Muscle layer of colon (tissue), 2 donors: Measurements from ENCODE around the gene RNF181.
"Not testable (repeated sequence)": the region's sequence is repeated elsewhere in the genome, so short reads cannot be mapped to it uniquely, and the experiment has no call there.

ENCODE experiments used
- H3K27ac ChIP-seq: one replicate; pipeline ENCODE4 v1.7.0; 2013; ENCODE audit warnings: low read depth, mild to moderate bottlenecking, low read length, moderate library complexity
- H3K27me3 ChIP-seq, 2 donors: one replicate each; pipeline ENCODE4 v1.7.0; 2013; ENCODE audit warnings: low read length in 2 of 2, mild to moderate bottlenecking in 2 of 2; ENCODE audit not compliant: insufficient read depth in 2 of 2, control insufficient read depth in 1 of 2
- H3K36me3 ChIP-seq: one replicate; pipeline ENCODE4 v1.7.0; 2013; ENCODE audit warnings: mild to moderate bottlenecking, low read length; ENCODE audit not compliant: insufficient read depth
- H3K4me1 ChIP-seq: one replicate; pipeline ENCODE4 v1.7.0; 2013; ENCODE audit warnings: mild to moderate bottlenecking, low read length; ENCODE audit not compliant: insufficient read depth
- H3K4me3 ChIP-seq, 2 donors: one replicate each; pipeline ENCODE4 v1.7.0; 2013; ENCODE audit warnings: low read length in 2 of 2, low read depth in 1 of 2, mild to moderate bottlenecking in 1 of 2, moderate library complexity in 1 of 2
- H3K9ac ChIP-seq: one replicate; pipeline ENCODE4 v1.7.0; 2013; ENCODE audit warnings: low read length
- H3K9me3 ChIP-seq: one replicate; pipeline ENCODE4 v1.7.0; 2013; ENCODE audit warnings: mild to moderate bottlenecking, low read length
- donor health status: abdominal sarcoma.
- donor health status: Adenocarcinoma of cecum.

RNF181 gene

GRCh38 chr2:85607268-85608215 lies 12.0 kb downstream of the RNF181 start:
- Histone ChIP-seq H3K4me3 (no peak overlapping the region), H3K4me1 (peaks cover 43% of the 10 kb centered on the region), H3K9me3 (no peaks in the 10 kb centered on the region), H3K27ac (no peak overlapping the region), H3K27me3 (no peaks in the 10 kb centered on the region), H3K9ac (no peak overlapping the region), H3K36me3 (peaks cover 34% of the 10 kb centered on the region)

- Histone ChIP-seq H3K9ac (peak overlapping the region; percentile 83), H3K4me1 (peaks cover 18% of the 10 kb centered on the region), H3K27me3 (no peaks in the 10 kb centered on the region), H3K36me3 (peaks cover 25% of the 10 kb centered on the region), H3K9me3 (no peaks in the 10 kb centered on the region), H3K4me3 (peak overlapping the region; percentile 66 to 94), H3K27ac (peak overlapping the region; percentile 87)
Observed at GRCh38 chr2:85611217-85611704, 15.7 kb downstream of the RNF181 start.

DNA sequence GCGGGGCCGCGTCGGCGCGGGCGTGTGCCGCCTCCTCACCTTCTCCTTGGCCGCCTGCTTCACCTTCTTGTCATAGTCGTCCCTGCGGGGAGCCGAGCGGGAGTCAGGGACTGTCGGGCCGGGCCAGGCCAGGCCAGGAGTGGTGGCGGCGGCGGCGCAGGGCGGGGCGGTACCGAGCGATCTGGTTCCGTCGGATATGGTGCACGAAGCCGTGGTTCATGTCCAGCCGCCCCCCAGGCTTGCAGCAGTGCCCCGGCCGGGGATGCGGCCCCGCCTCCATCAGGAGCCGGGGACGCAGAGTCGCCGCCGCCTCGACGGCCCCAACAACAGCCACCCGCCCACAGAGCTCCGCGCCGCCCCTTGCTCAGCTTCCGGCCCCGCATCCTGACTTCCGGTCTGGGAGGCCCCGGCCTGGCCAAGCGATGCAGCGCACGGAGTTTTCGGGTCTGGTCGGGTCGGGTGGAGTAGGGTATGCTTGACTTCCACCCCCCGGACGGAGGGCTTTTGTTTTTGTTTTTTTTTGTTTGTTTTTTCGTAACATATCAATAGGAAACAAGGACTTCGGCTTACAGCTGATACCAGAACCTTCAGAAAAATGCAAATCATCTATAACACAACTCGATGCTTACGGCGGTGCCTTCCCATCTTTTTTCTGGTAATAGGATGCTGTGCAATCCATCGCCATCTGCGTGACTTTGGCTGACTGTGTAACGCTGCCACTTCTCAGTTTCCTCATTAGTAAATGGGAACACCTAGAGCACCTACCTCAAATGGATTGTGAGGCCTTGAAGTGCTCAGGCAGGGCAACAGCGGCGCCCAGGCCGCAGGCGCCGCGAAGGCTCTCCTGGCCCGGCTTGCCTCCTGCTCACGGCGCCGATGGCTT lies 16.4 kb downstream of the RNF181 start, which contains the start of gene C2orf68:
Gene C2orf68, minus strand, starts transcription at position 362 of the 883 bp plus-strand sequence. Its CDS starts 82 bp downstream, at position 280.
- Histone ChIP-seq H3K9ac (peak within 1 kb of the TSS; percentile 83), H3K4me3 (peak within 1 kb of the TSS; percentile 66 to 94), H3K9me3 (no peaks in the 10 kb centered on the region), H3K27ac (peak within 1 kb of the TSS; percentile 87), H3K27me3 (no peaks in the 10 kb centered on the region), H3K36me3 (peaks cover 25% of the 10 kb centered on the region), H3K4me1 (peaks cover 19% of the 10 kb centered on the region)

DNA sequence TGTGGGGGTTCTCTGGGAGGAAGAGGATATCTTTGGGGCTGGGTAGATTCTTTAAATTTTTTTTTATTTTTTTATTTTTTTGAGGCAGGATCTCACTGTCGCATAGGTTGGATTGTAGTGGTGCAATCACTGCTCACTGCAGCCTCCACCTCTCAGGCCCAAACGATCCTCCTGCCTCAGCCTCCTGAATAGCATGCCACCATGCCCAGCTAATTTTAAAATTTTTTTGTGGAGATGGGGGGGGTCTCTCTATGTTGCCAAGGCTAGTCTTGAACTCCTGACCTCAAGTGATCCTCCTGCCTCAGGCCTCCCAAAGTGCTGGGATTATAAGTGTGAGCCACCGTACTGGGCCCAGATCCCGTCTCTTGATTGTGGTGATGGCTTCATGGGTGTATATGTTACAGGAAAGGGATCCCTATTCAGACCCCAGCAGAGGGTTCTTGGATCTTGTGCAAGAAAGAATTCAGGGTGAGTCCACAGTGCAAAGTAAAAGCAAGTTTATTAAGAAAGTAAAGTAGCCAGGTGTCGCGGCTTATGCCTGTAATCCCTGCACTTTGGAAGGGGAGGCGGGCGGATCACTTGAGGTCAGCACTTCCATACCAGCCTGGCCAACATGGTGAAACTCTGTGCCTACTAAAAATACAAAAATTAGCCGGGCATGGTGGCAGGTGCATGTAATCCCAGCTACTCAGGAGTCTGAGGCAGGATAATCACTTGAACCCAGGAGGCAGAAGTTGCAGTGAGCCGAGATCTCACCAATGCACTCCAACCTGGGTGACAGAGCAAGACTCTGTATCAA lies 18.4 kb downstream of the RNF181 start:
- Histone ChIP-seq H3K9me3 (no peaks in the 10 kb centered on the region), H3K4me3 (no peak overlapping the region), H3K9ac (no peak overlapping the region), H3K27ac (no peak overlapping the region), H3K36me3 (peaks cover 9% of the 10 kb centered on the region), H3K4me1 (peaks cover 19% of the 10 kb centered on the region), H3K27me3 (no peaks in the 10 kb centered on the region)

GRCh38 chr2:85614757-85615156 lies 19.2 kb downstream of the RNF181 start:
- H3K27ac ChIP-seq: not testable (repeated sequence)

GRCh38 chr2:85615413-85615728 lies 19.8 kb downstream of the RNF181 start:
- Histone ChIP-seq H3K36me3 (peaks cover 12% of the 10 kb centered on the region), H3K27me3 (no peaks in the 10 kb centered on the region), H3K27ac (no peak overlapping the region), H3K9me3 (no peaks in the 10 kb centered on the region), H3K4me1 (peaks cover 11% of the 10 kb centered on the region), H3K9ac (no peak overlapping the region), H3K4me3 (peak overlapping the region in 1 of 2 donors; percentile 64)

More at GRCh38 chr2:85614757-85615156, 19.2 kb downstream of the RNF181 start:
- not testable (repeated sequence) for H3K4me3 ChIP-seq, H3K36me3 ChIP-seq, H3K9me3 ChIP-seq, H3K27me3 ChIP-seq, H3K9ac ChIP-seq
- peaks cover 14% of the 10 kb centered on the region for H3K4me1 ChIP-seq

- not testable (repeated sequence) for H3K9ac ChIP-seq, H3K27me3 ChIP-seq, H3K4me1 ChIP-seq, H3K27ac ChIP-seq, H3K4me3 ChIP-seq, H3K9me3 ChIP-seq
- H3K36me3 ChIP-seq: peaks cover 31% of the 10 kb centered on the region
Observed at GRCh38 chr2:85617723-85618122, 22.2 kb downstream of the RNF181 start.

- H3K36me3 ChIP-seq: peaks cover 46% of the 10 kb centered on the region
- no peak overlapping the region for H3K4me3 ChIP-seq
- H3K27ac ChIP-seq: no peak overlapping the region
- H3K9me3 ChIP-seq: no peaks in the 10 kb centered on the region
- H3K4me1 ChIP-seq: peaks cover 9% of the 10 kb centered on the region
- no peaks in the 10 kb centered on the region for H3K27me3 ChIP-seq
- no peak overlapping the region for H3K9ac ChIP-seq
Observed at GRCh38 chr2:85619617-85620016, 24.1 kb downstream of the RNF181 start.

- Histone ChIP-seq H3K4me1 (peaks cover 9% of the 10 kb centered on the region), H3K27ac (no peak overlapping the region), H3K9ac (no peak overlapping the region), H3K4me3 (no peak overlapping the region), H3K27me3 (no peaks in the 10 kb centered on the region), H3K36me3 (peaks cover 61% of the 10 kb centered on the region), H3K9me3 (no peaks in the 10 kb centered on the region)
Observed at GRCh38 chr2:85621338-85621737, 25.8 kb downstream of the RNF181 start.

DNA sequence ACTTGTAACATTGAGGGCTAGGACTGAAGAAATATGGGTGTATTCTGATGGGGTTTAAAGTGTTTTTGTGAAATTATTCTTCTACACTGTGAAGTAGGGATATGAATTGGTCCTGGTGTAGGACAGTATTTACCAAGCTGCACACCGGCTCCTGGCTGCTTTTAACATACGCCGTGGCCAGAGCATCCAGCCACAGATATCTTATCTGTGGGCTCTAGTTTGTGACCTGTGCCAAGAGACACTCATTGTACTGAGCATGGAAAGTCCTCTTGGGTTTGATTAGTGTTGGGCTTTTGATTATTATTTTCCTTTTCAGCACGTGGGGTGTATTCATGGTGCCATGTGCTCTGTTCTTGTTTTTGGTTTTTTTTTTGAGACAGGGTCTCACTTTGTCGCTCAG lies 28.4 kb downstream of the RNF181 start:
- Histone ChIP-seq H3K4me3 (no peak overlapping the region), H3K9me3 (no peaks in the 10 kb centered on the region), H3K36me3 (peaks cover 81% of the 10 kb centered on the region), H3K4me1 (no peaks in the 10 kb centered on the region), H3K27ac (no peak overlapping the region), H3K27me3 (no peaks in the 10 kb centered on the region), H3K9ac (no peak overlapping the region)
